Ectodermal cell (in vitro differentiated cells): ENCODE results near the gene THBS1.

Experiments
- H3K27ac ChIP-seq: 2 replicates; pipeline ENCODE4 v1.7.0; 2013; ENCODE audit warnings: mild to moderate bottlenecking, low read depth, low read length; ENCODE audit not compliant: insufficient read depth, poor library complexity, severe bottlenecking
- H3K27me3 ChIP-seq: 2 replicates; pipeline ENCODE4 v1.7.0; 2013; ENCODE audit warnings: mild to moderate bottlenecking, low read length; ENCODE audit not compliant: insufficient read depth, control insufficient read depth, poor library complexity, severe bottlenecking
- H3K36me3 ChIP-seq: one replicate; pipeline ENCODE4 v1.7.0; 2013; ENCODE audit warnings: low read length; ENCODE audit not compliant: control insufficient read depth, insufficient read depth
- H3K4me1 ChIP-seq: one replicate; pipeline ENCODE4 v1.7.0; 2013; ENCODE audit warnings: low read length; ENCODE audit not compliant: control insufficient read depth, insufficient read depth
- H3K4me3 ChIP-seq: 2 replicates; pipeline ENCODE4 v1.7.0; 2013; ENCODE audit warnings: low read depth, low read length, control low read depth; ENCODE audit not compliant: insufficient read depth
- H3K9me3 ChIP-seq: 2 replicates; pipeline ENCODE4 v1.7.0; 2013; ENCODE audit warnings: mild to moderate bottlenecking, low read length, moderate library complexity; ENCODE audit not compliant: control insufficient read depth
- WGBS, 2 experiments: methylation state at CpG; one replicate each; pipeline ENCODE4 v1.1.7; 2013; ENCODE audit warnings: missing lambda C conversion rate in 2 of 2; 5-methylcytosine and 5-hydroxymethylcytosine counted together

Gene THBS1

GRCh38 chr15:39549912-39550311 lies 31.0 kb upstream of the THBS1 start:
- H3K27me3 ChIP-seq, result no peaks in the 10 kb centered on the region
- H3K27ac ChIP-seq, result no peak overlapping the region
- H3K36me3 ChIP-seq, result no peaks in the 10 kb centered on the region
- no peak overlapping the region for H3K4me3 ChIP-seq
- no peaks in the 10 kb centered on the region for H3K9me3 ChIP-seq
- H3K4me1 ChIP-seq, result peaks cover 8% of the 10 kb centered on the region
- WGBS, 2 experiments, result 90 to 91% methylated on average over 4 of the region's 4 CpGs

DNA sequence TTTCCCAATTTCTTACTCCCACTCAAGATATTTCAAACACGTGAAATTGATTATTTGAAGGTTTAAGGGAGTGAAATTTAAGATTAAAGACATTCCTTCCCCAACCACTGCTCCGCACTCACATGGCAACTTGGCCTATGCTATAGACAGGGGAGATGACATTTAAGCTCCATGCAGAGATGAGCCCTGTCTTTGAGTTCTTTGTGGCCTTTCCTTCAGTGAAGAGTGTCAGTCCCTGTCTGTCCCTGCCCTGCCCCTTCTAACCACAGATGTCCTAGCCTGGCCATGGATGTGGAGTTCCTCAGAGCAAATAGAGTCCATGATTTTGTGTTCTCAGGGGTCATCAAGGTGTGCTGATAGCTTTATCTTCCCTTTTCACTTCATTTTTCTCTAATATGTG lies 29.4 kb upstream of the THBS1 start:
- Histone ChIP-seq H3K36me3 (no peaks in the 10 kb centered on the region), H3K4me3 (no peak overlapping the region)
- 98 to 100% methylated on average over 1 to 2 of the region's 2 CpGs for WGBS, 2 experiments

GRCh38 chr15:39552556-39552955 lies 28.3 kb upstream of the THBS1 start:
- Histone ChIP-seq H3K4me3 (no peak overlapping the region), H3K36me3 (no peaks in the 10 kb centered on the region), H3K4me1 (peaks cover 8% of the 10 kb centered on the region), H3K27me3 (no peaks in the 10 kb centered on the region), H3K27ac (no peak overlapping the region), H3K9me3 (no peaks in the 10 kb centered on the region)
- WGBS, 2 experiments, result 91 to 98% methylated on average over 2 of the region's 2 CpGs

More for the DNA sequence above, 29.4 kb upstream of the THBS1 start:
- Histone ChIP-seq H3K27ac (no peak overlapping the region), H3K27me3 (no peaks in the 10 kb centered on the region), H3K9me3 (no peaks in the 10 kb centered on the region), H3K4me1 (peaks cover 8% of the 10 kb centered on the region)

- Histone ChIP-seq H3K27ac (no peak overlapping the region), H3K9me3 (no peaks in the 10 kb centered on the region), H3K27me3 (no peaks in the 10 kb centered on the region), H3K4me1 (peaks cover 8% of the 10 kb centered on the region), H3K4me3 (no peak overlapping the region), H3K36me3 (no peaks in the 10 kb centered on the region)
- WGBS, 2 experiments, result 84% methylated on average over 2 of the region's 2 CpGs
Observed at GRCh38 chr15:39553947-39554693, 26.8 kb upstream of the THBS1 start.

GRCh38 chr15:39554746-39555387 lies 26.0 kb upstream of the THBS1 start:
- H3K27me3 ChIP-seq, result no peaks in the 10 kb centered on the region
- peaks cover 8% of the 10 kb centered on the region for H3K4me1 ChIP-seq
- no peak overlapping the region for H3K27ac ChIP-seq
- no peaks in the 10 kb centered on the region for H3K9me3 ChIP-seq
- H3K4me3 ChIP-seq, result no peak overlapping the region
- no peaks in the 10 kb centered on the region for H3K36me3 ChIP-seq

DNA sequence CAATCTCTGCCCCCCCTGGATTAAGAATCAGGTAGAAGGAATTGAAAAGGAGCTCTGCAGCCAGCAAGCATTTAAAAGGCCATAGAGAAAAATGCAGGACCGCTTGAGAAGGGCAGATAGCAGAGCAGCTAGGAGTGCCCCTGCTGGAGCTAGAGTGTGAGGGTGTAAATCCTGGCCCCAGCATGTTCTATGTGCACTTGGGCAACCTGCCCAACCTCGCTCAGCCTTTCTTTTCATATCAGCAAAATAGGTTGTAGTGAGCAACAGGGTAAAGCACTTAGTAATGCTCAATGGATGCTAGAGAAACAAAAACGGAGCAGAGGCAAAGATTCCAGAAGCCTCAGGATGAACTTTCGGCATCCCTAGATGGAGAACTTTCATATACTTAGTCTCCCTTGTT lies 25.0 kb upstream of the THBS1 start:
- no peak overlapping the region for H3K4me3 ChIP-seq
- no peaks in the 10 kb centered on the region for H3K27me3 ChIP-seq
- H3K4me1 ChIP-seq, result peaks cover 8% of the 10 kb centered on the region
- WGBS, 2 experiments, result 86 to 90% methylated on average over 4 of the region's 4 CpGs
- no peaks in the 10 kb centered on the region for H3K9me3 ChIP-seq
- no peak overlapping the region for H3K27ac ChIP-seq
- H3K36me3 ChIP-seq, result no peaks in the 10 kb centered on the region

DNA sequence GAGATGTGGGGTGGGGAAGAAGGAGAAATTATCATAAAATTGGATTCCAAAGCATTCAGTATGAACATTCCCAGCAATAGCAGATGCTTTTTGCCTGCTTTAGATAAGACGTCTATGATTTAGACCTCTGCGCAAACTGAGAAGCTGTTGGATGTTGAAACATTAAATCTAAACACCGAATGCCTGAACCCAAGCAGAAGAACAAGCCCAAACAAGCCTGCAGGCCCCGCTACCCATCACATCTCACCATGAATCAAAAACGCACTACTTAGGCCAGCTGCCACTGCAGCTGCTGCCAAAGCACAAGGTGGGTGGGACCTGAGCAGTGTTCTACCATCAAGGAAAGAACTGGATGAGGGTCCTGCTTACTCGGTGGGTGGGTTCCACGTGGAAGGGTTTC lies 24.4 kb upstream of the THBS1 start:
- Histone ChIP-seq H3K9me3 (no peaks in the 10 kb centered on the region), H3K36me3 (no peaks in the 10 kb centered on the region), H3K4me3 (no peak overlapping the region), H3K27me3 (no peaks in the 10 kb centered on the region), H3K4me1 (peaks cover 8% of the 10 kb centered on the region), H3K27ac (no peak overlapping the region)
- WGBS, 2 experiments, result 95 to 97% methylated on average over 7 of the region's 7 CpGs

DNA sequence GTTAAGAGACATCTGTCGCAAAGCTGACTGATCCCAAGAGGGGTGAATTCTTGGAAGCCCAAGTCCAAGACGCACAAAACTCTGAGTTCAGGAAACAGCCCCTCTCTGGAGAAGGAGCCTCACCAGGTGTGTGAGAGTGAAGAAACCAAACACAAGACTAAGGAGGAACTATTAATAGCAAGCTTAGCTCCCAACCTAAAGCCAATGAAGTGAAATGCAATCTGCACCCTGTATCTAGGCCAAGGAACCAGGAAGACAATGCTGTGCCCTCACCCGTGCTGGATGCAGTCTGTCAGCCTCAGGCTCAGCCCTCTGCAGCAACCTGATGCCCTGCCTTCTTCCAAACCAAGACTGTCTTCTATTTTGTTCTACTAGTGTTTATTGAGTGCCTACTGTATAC lies 22.5 kb upstream of the THBS1 start:
- H3K27ac ChIP-seq, result no peak overlapping the region
- no peaks in the 10 kb centered on the region for H3K36me3 ChIP-seq
- 89 to 94% methylated on average over 3 of the region's 3 CpGs for WGBS, 2 experiments
- peaks cover 8% of the 10 kb centered on the region for H3K4me1 ChIP-seq
- no peaks in the 10 kb centered on the region for H3K27me3 ChIP-seq
- H3K4me3 ChIP-seq, result no peak overlapping the region
- no peaks in the 10 kb centered on the region for H3K9me3 ChIP-seq

DNA sequence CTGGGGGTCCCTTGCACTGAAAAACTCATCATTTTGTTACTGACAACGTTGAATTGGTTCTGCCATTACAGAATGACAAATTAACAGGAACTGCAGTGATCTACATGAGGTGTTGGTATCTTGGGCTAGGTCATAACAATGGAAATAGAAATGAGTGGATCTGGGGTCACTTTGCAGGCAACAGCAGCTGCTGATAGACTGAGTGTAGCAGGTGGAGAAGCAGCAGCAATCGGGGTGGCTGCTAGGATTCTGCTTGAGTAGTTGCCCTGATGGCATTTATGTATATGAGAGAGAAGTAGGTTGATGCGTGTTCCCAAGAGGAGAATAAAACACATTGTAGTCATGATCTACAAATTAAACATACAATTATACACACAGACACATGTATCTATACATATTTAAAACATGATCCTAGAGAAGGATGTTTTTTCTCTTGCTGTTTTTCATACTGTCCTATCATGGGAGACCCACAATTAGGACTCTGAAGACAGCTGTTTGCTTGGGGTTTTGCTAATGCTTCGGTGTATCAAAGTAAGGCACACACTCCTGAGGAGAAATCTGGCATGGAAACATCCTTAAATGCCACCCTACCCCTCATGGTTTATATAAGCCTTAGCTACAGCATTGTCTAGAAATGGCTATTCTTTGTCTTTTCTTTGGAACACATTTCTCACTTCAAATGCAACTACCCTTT lies 15.8 kb upstream of the THBS1 start:
- Histone ChIP-seq H3K27me3 (no peaks in the 10 kb centered on the region), H3K9me3 (no peaks in the 10 kb centered on the region), H3K4me1 (peaks cover 4% of the 10 kb centered on the region), H3K27ac (no peak overlapping the region), H3K4me3 (no peak overlapping the region), H3K36me3 (no peaks in the 10 kb centered on the region)
- 88 to 94% methylated on average over 3 of the region's 4 CpGs for WGBS, 2 experiments

GRCh38 chr15:39565851-39566250 lies 15.0 kb upstream of the THBS1 start:
- H3K27me3 ChIP-seq, result no peaks in the 10 kb centered on the region
- peaks cover 6% of the 10 kb centered on the region for H3K4me1 ChIP-seq
- H3K27ac ChIP-seq, result no peak overlapping the region
- no peak overlapping the region for H3K4me3 ChIP-seq
- H3K9me3 ChIP-seq, result no peaks in the 10 kb centered on the region
- WGBS, 2 experiments, result 94 to 97% methylated on average over 2 of the region's 2 CpGs
- H3K36me3 ChIP-seq, result no peaks in the 10 kb centered on the region
